Thoracic aorta (tissue), 2 donors: Measurements from ENCODE around the gene RTBDN. TPM values are rescaled to one million over a fixed set of nuclear protein-coding genes. Genes with fewer than 3 reads are reported as not detected.
A peak's percentile ranks its signal among the peaks of the same experiment; 100 is the strongest.

Experiments
- ATAC-seq: fragments of 150-250 bp; one replicate; pipeline ENCODE4 v1.8.0; 2017; ENCODE audit warnings: low read depth; ENCODE audit not compliant: insufficient number of reproducible peaks, low FRiP score
- DNase-seq: peaks from one replicate; pipeline ENCODE4 v3.0.0-alpha.2; 2020; ENCODE audit warnings: low spot score
- H3K27ac ChIP-seq, 2 donors: fragments of 200-600 bp; sonication (generic); 1 replicate in 1 of 2; 2 replicates in 1 of 2; pipeline ENCODE4 v1.5.1; 2016; ENCODE audit warnings: mild to moderate bottlenecking in 2 of 2, moderate library complexity in 2 of 2
- H3K27me3 ChIP-seq: fragments of 200-600 bp; sonication (generic); replicated peaks from 2 replicates; pipeline ENCODE4 v1.6.0; 2016; ENCODE audit warnings: mild to moderate bottlenecking; ENCODE audit not compliant: insufficient read depth
- H3K36me3 ChIP-seq: fragments of 200-600 bp; sonication (generic); one replicate; pipeline ENCODE4 v1.5.1; 2016
- H3K4me1 ChIP-seq, 2 donors: fragments of 200-600 bp; sonication (generic); 1 replicate in 1 of 2; 2 replicates in 1 of 2; pipeline versions ENCODE4 v1.5.1 to v1.6.0; 2016; ENCODE audit warnings: low read depth in 2 of 2, mild to moderate bottlenecking in 1 of 2; ENCODE audit not compliant: control insufficient read depth in 1 of 2
- H3K4me3 ChIP-seq: fragments of 200-600 bp; sonication (generic); 2 replicates; pipeline ENCODE4 v1.5.1; 2016; ENCODE audit warnings: mild to moderate bottlenecking
- H3K9me3 ChIP-seq: fragments of 200-600 bp; sonication (generic); 2 replicates; pipeline ENCODE4 v1.5.1; 2016
- CTCF ChIP-seq: fragments of 200-600 bp; sonication (generic); IDR thresholded peaks from one replicate; pipeline ENCODE4 v1.5.1; 2019; ENCODE audit warnings: antibody characterized with exemption
- total RNA-seq, 2 donors: library from RNA; depleted of rRNA; stranded (reverse); fragments of >200 nt; gene quantifications; one replicate each; pipeline versions ENCODE4 v1.1.0 to v1.2.3, GENCODE V29; 2016

The RTBDN gene
- total RNA-seq, 2 donors from 2014 or later = not detected

- DNase-seq (no peak), ATAC-seq (no peak)
- Histone ChIP-seq H3K36me3 (no peaks in the 10 kb centered on the region), H3K4me3 (peak overlapping the region; percentile 91), H3K4me1 (peaks cover 0 to 22% of the 10 kb centered on the region in 2 donors), H3K27ac (peak overlapping the region; percentile 99 to 100), H3K27me3 (no peaks in the 10 kb centered on the region), H3K9me3 (no peaks in the 10 kb centered on the region)
- TF ChIP-seq CTCF = no peak
These were observed 40.0 kb downstream of the RTBDN start for GRCh38 chr19:12794196-12794941.

GRCh38 chr19:12793290-12794195, 40.8 kb downstream of the RTBDN start:
- peaks cover 6 to 31% of the 10 kb centered on the region in 2 donors for H3K4me1 ChIP-seq
- peak; percentile 6 for ATAC-seq
- no peaks in the 10 kb centered on the region for H3K27me3 ChIP-seq
- TF ChIP-seq CTCF = peak; percentile 25
- no peaks in the 10 kb centered on the region for H3K36me3 ChIP-seq
- no peaks in the 10 kb centered on the region for H3K9me3 ChIP-seq
- H3K4me3 ChIP-seq = peak overlapping the region; percentile 91
- DNase-seq = no peak
- H3K27ac ChIP-seq = peak overlapping the region; percentile 99 to 100

- Histone ChIP-seq H3K27ac (peak overlapping the region; percentile 99 to 100), H3K27me3 (no peaks in the 10 kb centered on the region), H3K9me3 (no peaks in the 10 kb centered on the region), H3K36me3 (no peaks in the 10 kb centered on the region), H3K4me3 (peak overlapping the region; percentile 91), H3K4me1 (peaks cover 13 to 37% of the 10 kb centered on the region in 2 donors)
- no peak for TF ChIP-seq CTCF
- DNase-seq (no peak), ATAC-seq (no peak)
These were observed 41.5 kb downstream of the RTBDN start for GRCh38 chr19:12792853-12793289.

- ATAC-seq (no peak), DNase-seq (no peak)
- Histone ChIP-seq H3K27ac (peak overlapping the region; percentile 99 to 100), H3K4me3 (peak overlapping the region; percentile 91), H3K36me3 (no peaks in the 10 kb centered on the region), H3K9me3 (no peaks in the 10 kb centered on the region), H3K4me1 (peaks cover 19 to 44% of the 10 kb centered on the region in 2 donors), H3K27me3 (no peaks in the 10 kb centered on the region)
- TF ChIP-seq CTCF = no peak
These were observed 42.1 kb downstream of the RTBDN start for GRCh38 chr19:12792051-12792852.
